Stimulated activated CD4-positive, alpha-beta T cell treated with anti-CD3 and anti-CD28 coated beads, Interleukin-4, amount 100 ng/mL, for 48 hours (primary cell): ENCODE data around the gene CPT1C.

Experiments used
- DNase-seq, 2 donors: peaks; one replicate each; pipeline ENCODE4 v3.0.0-alpha.2; 2020; ENCODE audit warnings: low read depth in 2 of 2

Gene CPT1C

GRCh38 chr19:49660338-49660961, 30.5 kb upstream of the CPT1C start:
- no peak for DNase-seq

GRCh38 chr19:49662011-49662410, 28.9 kb upstream of the CPT1C start:
- DNase-seq = no peak

GRCh38 chr19:49663224-49663623, 27.7 kb upstream of the CPT1C start:
- DNase-seq = no peak

GRCh38 chr19:49664171-49665035, 26.5 kb upstream of the CPT1C start:
- DNase-seq = peak; percentile 92 to 97

- DNase-seq = no peak
Measured at GRCh38 chr19:49665036-49665350, 25.9 kb upstream of the CPT1C start.

- peak; percentile 99 to 100 for DNase-seq
Measured at GRCh38 chr19:49665351-49666119, 25.4 kb upstream of the CPT1C start, which contains the start of the genes BCL2L12 and IRF3. Gene BCL2L12 (plus strand): TSS chr19:49665933. CDS start chr19:49666693, 760 bp downstream. Gene IRF3 (minus strand): TSS chr19:49665857. CDS start chr19:49664838, 1,019 bp downstream.

- no peak for DNase-seq
Measured at GRCh38 chr19:49666120-49666444, 24.8 kb upstream of the CPT1C start.

- DNase-seq = no peak
Measured at GRCh38 chr19:49667473-49667872, 23.4 kb upstream of the CPT1C start.

- DNase-seq = no peak
Measured at GRCh38 chr19:49669516-49669915, 21.4 kb upstream of the CPT1C start.

GRCh38 chr19:49672131-49672919, 18.6 kb upstream of the CPT1C start:
- peak; percentile 65 to 71 for DNase-seq

- peak; percentile 61 to 62 for DNase-seq
Measured at GRCh38 chr19:49676136-49676783, 14.7 kb upstream of the CPT1C start.

GRCh38 chr19:49676784-49677230, 14.1 kb upstream of the CPT1C start:
- DNase-seq = peak; percentile 96 to 99

- no peak for DNase-seq
Measured at GRCh38 chr19:49677231-49677900, 13.6 kb upstream of the CPT1C start, which contains the start of gene PRMT1. Gene PRMT1 (plus strand): TSS chr19:49677271. CDS start chr19:49677281, 10 bp downstream.

GRCh38 chr19:49677901-49678674, 12.8 kb upstream of the CPT1C start:
- DNase-seq = peak; percentile 77 to 84

GRCh38 chr19:49678985-49679770, 11.7 kb upstream of the CPT1C start:
- no peak for DNase-seq

- DNase-seq = no peak
Measured at GRCh38 chr19:49679771-49680413, 11.0 kb upstream of the CPT1C start.

GRCh38 chr19:49680421-49681351, 10.2 kb upstream of the CPT1C start:
- peak; percentile 93 to 98 for DNase-seq
